ENCODE data around the gene FHL1.

FHL1 gene

GRCh38 chrX:136128743-136129142, 18.6 kb upstream of the FHL1 start:
- Mint-ChIP-seq H3K9me3 (no peaks in the 10 kb centered on the region), H3K36me3 (no peaks in the 10 kb centered on the region), H3K27me3 (no peaks in the 10 kb centered on the region), H3K4me1 (peaks cover 12 to 14% of the 10 kb centered on the region in 2 donors), H3K27ac (no peak overlapping the region), H3K4me3 (no peak overlapping the region)
- DNase-seq (no peak), ATAC-seq (replicated peaks) (no peak)

- H3K4me3 Mint-ChIP-seq = no peak overlapping the region
- ATAC-seq (replicated peaks) = peak; percentile 75 to 82
- H3K4me1 Mint-ChIP-seq = peaks cover 12 to 14% of the 10 kb centered on the region in 2 donors
- H3K27me3 Mint-ChIP-seq = no peaks in the 10 kb centered on the region
- H3K36me3 Mint-ChIP-seq = no peaks in the 10 kb centered on the region
- no peak for DNase-seq
- no peaks in the 10 kb centered on the region for H3K9me3 Mint-ChIP-seq
- no peak overlapping the region for H3K27ac Mint-ChIP-seq
These were observed 16.2 kb upstream of the FHL1 start for GRCh38 chrX:136130931-136131833.

- no peaks in the 10 kb centered on the region for H3K9me3 Mint-ChIP-seq
- ATAC-seq (replicated peaks) = no peak
- no peaks in the 10 kb centered on the region for H3K27me3 Mint-ChIP-seq
These were observed 8.4 kb upstream of the FHL1 start for GRCh38 chrX:136138939-136139338.

GRCh38 chrX:136141569-136141968, 5.8 kb upstream of the FHL1 start:
- H3K9me3 Mint-ChIP-seq = no peaks in the 10 kb centered on the region
- H3K27me3 Mint-ChIP-seq = peaks cover 0 to 8% of the 10 kb centered on the region in 2 donors
- H3K4me3 Mint-ChIP-seq = no peak overlapping the region
- DNase-seq = no peak
- ATAC-seq (replicated peaks) = no peak
- no peak overlapping the region for H3K27ac Mint-ChIP-seq
- H3K36me3 Mint-ChIP-seq = no peaks in the 10 kb centered on the region
- H3K4me1 Mint-ChIP-seq = peaks cover 8 to 23% of the 10 kb centered on the region in 2 donors

More at GRCh38 chrX:136138939-136139338, 8.4 kb upstream of the FHL1 start:
- Mint-ChIP-seq H3K27ac (no peak overlapping the region), H3K4me1 (peaks cover 3 to 6% of the 10 kb centered on the region in 2 donors), H3K4me3 (no peak overlapping the region), H3K36me3 (no peaks in the 10 kb centered on the region)
- no peak for DNase-seq

- H3K27me3 Mint-ChIP-seq = peaks cover 0 to 9% of the 10 kb centered on the region in 2 donors
- H3K4me1 Mint-ChIP-seq = peaks cover 10 to 26% of the 10 kb centered on the region in 2 donors
- H3K27ac Mint-ChIP-seq = no peak overlapping the region
- ATAC-seq (replicated peaks) = no peak
- DNase-seq = no peak
- no peaks in the 10 kb centered on the region for H3K36me3 Mint-ChIP-seq
- H3K4me3 Mint-ChIP-seq = no peak overlapping the region
- H3K9me3 Mint-ChIP-seq = no peaks in the 10 kb centered on the region
These were observed 4.7 kb upstream of the FHL1 start for GRCh38 chrX:136142592-136142991.

GRCh38 chrX:136143711-136144110, 3.6 kb upstream of the FHL1 start:
- ATAC-seq (replicated peaks) = peak in 1 of 2 donors; percentile 48
- Mint-ChIP-seq H3K4me3 (peak overlapping the region; percentile 64 to 76), H3K4me1 (peaks cover 12 to 32% of the 10 kb centered on the region in 2 donors), H3K36me3 (no peaks in the 10 kb centered on the region), H3K27ac (peak overlapping the region; percentile 88), H3K27me3 (peaks cover 0 to 9% of the 10 kb centered on the region in 2 donors), H3K9me3 (no peaks in the 10 kb centered on the region)
- no peak for DNase-seq

- peak; percentile 53 to 69 for ATAC-seq (replicated peaks)
- no peak for DNase-seq
- Mint-ChIP-seq H3K27ac (peak overlapping the region; percentile 91), H3K4me1 (peaks cover 12 to 32% of the 10 kb centered on the region in 2 donors), H3K9me3 (no peaks in the 10 kb centered on the region), H3K27me3 (peaks cover 0 to 9% of the 10 kb centered on the region in 2 donors), H3K4me3 (peak overlapping the region; percentile 84 to 89), H3K36me3 (no peaks in the 10 kb centered on the region)
These were observed 569 bp upstream of the FHL1 start for GRCh38 chrX:136146614-136147314.

- Mint-ChIP-seq H3K27ac (peak overlapping the region; percentile 37), H3K27me3 (peaks cover 0 to 9% of the 10 kb centered on the region in 2 donors), H3K9me3 (no peaks in the 10 kb centered on the region), H3K4me3 (peak overlapping the region; percentile 56 to 75), H3K4me1 (peaks cover 12 to 32% of the 10 kb centered on the region in 2 donors), H3K36me3 (no peaks in the 10 kb centered on the region)
- ATAC-seq (replicated peaks) (no peak), DNase-seq (no peak)
These were observed 643 bp downstream of the FHL1 start for GRCh38 chrX:136147976-136148375.

- ATAC-seq (replicated peaks) (no peak), DNase-seq (no peak)
- peaks cover 0 to 9% of the 10 kb centered on the region in 2 donors for H3K27me3 Mint-ChIP-seq
- H3K9me3 Mint-ChIP-seq = no peaks in the 10 kb centered on the region
- H3K4me3 Mint-ChIP-seq = peak overlapping the region; percentile 56 to 75
- H3K36me3 Mint-ChIP-seq = no peaks in the 10 kb centered on the region
- H3K4me1 Mint-ChIP-seq = peaks cover 12 to 32% of the 10 kb centered on the region in 2 donors
- no peak overlapping the region for H3K27ac Mint-ChIP-seq
These were observed 1.1 kb downstream of the FHL1 start for GRCh38 chrX:136148391-136148790.

- H3K36me3 Mint-ChIP-seq = no peaks in the 10 kb centered on the region
- no peak overlapping the region for H3K4me3 Mint-ChIP-seq
- H3K4me1 Mint-ChIP-seq = peaks cover 12 to 15% of the 10 kb centered on the region in 2 donors
- DNase-seq (no peak), ATAC-seq (replicated peaks) (no peak)
- H3K27me3 Mint-ChIP-seq = peaks cover 0 to 4% of the 10 kb centered on the region in 2 donors
- H3K27ac Mint-ChIP-seq = no peak overlapping the region
- no peaks in the 10 kb centered on the region for H3K9me3 Mint-ChIP-seq
These were observed 7.7 kb downstream of the FHL1 start for GRCh38 chrX:136154998-136155397.

GRCh38 chrX:136156560-136157117, 9.3 kb downstream of the FHL1 start:
- H3K27ac Mint-ChIP-seq = no peak overlapping the region
- no peak overlapping the region for H3K4me3 Mint-ChIP-seq
- peaks cover 12 to 15% of the 10 kb centered on the region in 2 donors for H3K4me1 Mint-ChIP-seq
- no peaks in the 10 kb centered on the region for H3K36me3 Mint-ChIP-seq
- ATAC-seq (replicated peaks) (peak in 1 of 2 donors; percentile 14), DNase-seq (no peak)
- peaks cover 0 to 4% of the 10 kb centered on the region in 2 donors for H3K27me3 Mint-ChIP-seq
- no peaks in the 10 kb centered on the region for H3K9me3 Mint-ChIP-seq

GRCh38 chrX:136157187-136157586, 9.9 kb downstream of the FHL1 start:
- Mint-ChIP-seq H3K27me3 (peaks cover 0 to 4% of the 10 kb centered on the region in 2 donors), H3K9me3 (no peaks in the 10 kb centered on the region), H3K4me1 (peaks cover 12 to 15% of the 10 kb centered on the region in 2 donors), H3K27ac (peak overlapping the region; percentile 67), H3K36me3 (no peaks in the 10 kb centered on the region), H3K4me3 (peak overlapping the region in 1 of 2 donors; percentile 52)
- DNase-seq = no peak
- ATAC-seq (replicated peaks) = peak; percentile 74 to 85

GRCh38 chrX:136158685-136159084, 11.4 kb downstream of the FHL1 start:
- Mint-ChIP-seq H3K4me1 (peaks cover 12 to 15% of the 10 kb centered on the region in 2 donors), H3K36me3 (no peaks in the 10 kb centered on the region), H3K4me3 (no peak overlapping the region), H3K27me3 (peaks cover 0 to 4% of the 10 kb centered on the region in 2 donors), H3K9me3 (no peaks in the 10 kb centered on the region), H3K27ac (no peak overlapping the region)
- ATAC-seq (replicated peaks) (no peak), DNase-seq (no peak)

GRCh38 chrX:136159611-136160025, 12.3 kb downstream of the FHL1 start:
- H3K9me3 Mint-ChIP-seq = no peaks in the 10 kb centered on the region
- H3K4me3 Mint-ChIP-seq = no peak overlapping the region

More at GRCh38 chrX:136159611-136160025, 12.3 kb downstream of the FHL1 start:
- Mint-ChIP-seq H3K4me1 (peaks cover 12 to 15% of the 10 kb centered on the region in 2 donors), H3K27ac (no peak overlapping the region), H3K27me3 (peaks cover 0 to 4% of the 10 kb centered on the region in 2 donors), H3K36me3 (no peaks in the 10 kb centered on the region)
- ATAC-seq (replicated peaks) (no peak), DNase-seq (no peak)

Data from stimulated activated naive B cell treated with anti-CD40 and anti-IgM and Interleukin-4, amounts not matched to agents 10 μg/mL and 1 μg/mL and 100 μg/mL, for 72 hours (primary cell).